OCI-LY1 (cell line): ENCODE measurements around the gene SLC27A6.

Experiments
- EZH2 ChIP-seq: fragments of 200-600 bp; sonication (generic), shearing (Covaris generic); IDR thresholded peaks from 2 replicates; pipeline ENCODE4 v1.8.0; 2017; ENCODE audit warnings: borderline replicate concordance, mixed run types, mild to moderate bottlenecking, antibody characterized with exemption, low read length, moderate library complexity, mixed read lengths
- TF ChIP-seq, protein P1 (sequence below): fragments of 200-600 bp; sonication (generic), shearing (Covaris generic); IDR thresholded peaks from 2 replicates; pipeline ENCODE4 v1.5.1; 2017; ENCODE audit warnings: mild to moderate bottlenecking, antibody characterized with exemption, low read length, moderate library complexity, mixed read lengths

- TF ChIP-seq, protein P1, sequence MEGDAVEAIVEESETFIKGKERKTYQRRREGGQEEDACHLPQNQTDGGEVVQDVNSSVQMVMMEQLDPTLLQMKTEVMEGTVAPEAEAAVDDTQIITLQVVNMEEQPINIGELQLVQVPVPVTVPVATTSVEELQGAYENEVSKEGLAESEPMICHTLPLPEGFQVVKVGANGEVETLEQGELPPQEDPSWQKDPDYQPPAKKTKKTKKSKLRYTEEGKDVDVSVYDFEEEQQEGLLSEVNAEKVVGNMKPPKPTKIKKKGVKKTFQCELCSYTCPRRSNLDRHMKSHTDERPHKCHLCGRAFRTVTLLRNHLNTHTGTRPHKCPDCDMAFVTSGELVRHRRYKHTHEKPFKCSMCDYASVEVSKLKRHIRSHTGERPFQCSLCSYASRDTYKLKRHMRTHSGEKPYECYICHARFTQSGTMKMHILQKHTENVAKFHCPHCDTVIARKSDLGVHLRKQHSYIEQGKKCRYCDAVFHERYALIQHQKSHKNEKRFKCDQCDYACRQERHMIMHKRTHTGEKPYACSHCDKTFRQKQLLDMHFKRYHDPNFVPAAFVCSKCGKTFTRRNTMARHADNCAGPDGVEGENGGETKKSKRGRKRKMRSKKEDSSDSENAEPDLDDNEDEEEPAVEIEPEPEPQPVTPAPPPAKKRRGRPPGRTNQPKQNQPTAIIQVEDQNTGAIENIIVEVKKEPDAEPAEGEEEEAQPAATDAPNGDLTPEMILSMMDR, result no peak
- TF ChIP-seq EZH2, result no peak
Observed at GRCh38 chr5:128973244-128973643, 8.0 kb downstream of the SLC27A6 start.
